Adrenal gland (tissue), 5 donors: ENCODE data around the gene JAM3.

Source experiments
- POLR2A ChIP-seq, 2 donors: fragments of 450-650 bp; IDR thresholded peaks; one replicate each; pipeline ENCODE4 v1.6.1; 2017; ENCODE audit warnings: antibody characterized with exemption in 2 of 2, mild to moderate bottlenecking in 2 of 2, moderate library complexity in 1 of 2
- TF ChIP-seq, protein P1 (sequence below), 6 experiments: fragments of 450-650 bp in 4 of 6; fragments of 200-600 bp in 2 of 6; sonication (generic) in 1 of 6; IDR thresholded peaks; 1 replicate in 5 of 6; 2 replicates in 1 of 6; pipeline versions ENCODE4 v1.5.1 to v1.8.0; 2016 to 2021; ENCODE audit warnings: antibody characterized with exemption in 6 of 6, mild to moderate bottlenecking in 2 of 6, moderate library complexity in 1 of 6
- donor health status: DM: no; HTN: no; CAD: no.

DNA sequence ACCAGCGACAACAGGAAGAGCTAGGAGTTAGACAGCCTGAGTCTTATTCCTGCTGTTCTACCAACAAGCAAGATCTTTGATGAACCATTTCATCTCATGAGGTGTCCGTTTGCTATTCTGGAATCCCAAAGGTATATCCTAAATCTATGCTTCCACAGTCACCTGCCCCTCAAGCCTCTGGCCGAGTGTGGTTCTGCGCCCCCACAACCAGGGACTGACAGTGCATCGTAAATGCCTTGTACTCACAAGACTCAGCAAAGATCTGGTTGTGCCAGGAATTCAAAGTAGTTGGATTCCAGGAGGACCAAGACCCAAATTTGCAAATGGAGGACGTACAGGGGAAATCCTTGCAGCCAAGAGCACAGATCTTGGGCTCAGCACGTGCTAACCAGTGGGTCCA lies 47.5 kb upstream of the JAM3 start:
- TF ChIP-seq, protein P1, sequence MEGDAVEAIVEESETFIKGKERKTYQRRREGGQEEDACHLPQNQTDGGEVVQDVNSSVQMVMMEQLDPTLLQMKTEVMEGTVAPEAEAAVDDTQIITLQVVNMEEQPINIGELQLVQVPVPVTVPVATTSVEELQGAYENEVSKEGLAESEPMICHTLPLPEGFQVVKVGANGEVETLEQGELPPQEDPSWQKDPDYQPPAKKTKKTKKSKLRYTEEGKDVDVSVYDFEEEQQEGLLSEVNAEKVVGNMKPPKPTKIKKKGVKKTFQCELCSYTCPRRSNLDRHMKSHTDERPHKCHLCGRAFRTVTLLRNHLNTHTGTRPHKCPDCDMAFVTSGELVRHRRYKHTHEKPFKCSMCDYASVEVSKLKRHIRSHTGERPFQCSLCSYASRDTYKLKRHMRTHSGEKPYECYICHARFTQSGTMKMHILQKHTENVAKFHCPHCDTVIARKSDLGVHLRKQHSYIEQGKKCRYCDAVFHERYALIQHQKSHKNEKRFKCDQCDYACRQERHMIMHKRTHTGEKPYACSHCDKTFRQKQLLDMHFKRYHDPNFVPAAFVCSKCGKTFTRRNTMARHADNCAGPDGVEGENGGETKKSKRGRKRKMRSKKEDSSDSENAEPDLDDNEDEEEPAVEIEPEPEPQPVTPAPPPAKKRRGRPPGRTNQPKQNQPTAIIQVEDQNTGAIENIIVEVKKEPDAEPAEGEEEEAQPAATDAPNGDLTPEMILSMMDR (IDR thresholded peaks at IDR 0.05), result no peak
- no peak for TF ChIP-seq POLR2A (IDR thresholded peaks at IDR 0.05)
